ENCODE measurements around the gene RHOBTB1. TPM values are rescaled to one million over a fixed set of nuclear protein-coding genes. Genes with fewer than 3 reads are reported as not detected.

The RHOBTB1 gene
- total RNA-seq, 1 experiment from 2014 or later = 2.5 TPM

GRCh38 chr10:60955316-60955715 lies 11.3 kb upstream of the RHOBTB1 start:
- Histone ChIP-seq H3K27ac (ENCODE audit: insufficient read length, low read depth, low read length) (no peak overlapping the region), H3K9ac (ENCODE audit: extremely low read depth, insufficient read length, low read length) (no peak overlapping the region), H3K14ac (ENCODE audit: insufficient read depth, low read length) (no peak overlapping the region), H4K91ac (ENCODE audit: insufficient read length, low read depth, low read length) (no peak overlapping the region), H3T11ph (ENCODE audit: low read length) (no peak overlapping the region), H4K20me1 (ENCODE audit: control insufficient read depth, insufficient read depth, insufficient read length) (no peaks in the 10 kb centered on the region), H2AK5ac (ENCODE audit: insufficient read length, low read length) (no peak overlapping the region), H2BK5ac (ENCODE audit: insufficient read length, low read length) (no peak overlapping the region), H3K18ac (ENCODE audit: insufficient read length, low read depth, low read length) (no peak overlapping the region), H3K4me1 (ENCODE audit: insufficient read depth, low read length) (no peaks in the 10 kb centered on the region), H3K56ac (ENCODE audit: insufficient read length, low read depth, low read length) (no peak overlapping the region), H3K23me2 (ENCODE audit: insufficient read length, low read depth, low read length, poor library complexity, severe bottlenecking) (no peaks in the 10 kb centered on the region), H3K4me2 (ENCODE audit: insufficient read depth, insufficient read length, low read length) (no peak overlapping the region), H3K79me1 (ENCODE audit: insufficient read depth, low read depth, low read length, poor library complexity, severe bottlenecking) (no peaks in the 10 kb centered on the region), H3K9me3 (ENCODE audit: control insufficient read depth, low read depth, low read length) (no peaks in the 10 kb centered on the region), H3K27me3 (ENCODE audit: insufficient read depth, low read length) (no peaks in the 10 kb centered on the region), H4K8ac (replicated peaks; ENCODE audit: insufficient read length, low read depth, low read length) (no peak overlapping the region), H2AFZ (ENCODE audit: low read length) (no peak overlapping the region), H3K4ac (ENCODE audit: low read depth, low read length) (no peak overlapping the region), H2BK12ac (ENCODE audit: insufficient read length, low read depth, low read length) (no peak overlapping the region), H2BK20ac (ENCODE audit: low read depth, low read length, poor library complexity, severe bottlenecking) (no peak overlapping the region), H4K5ac (ENCODE audit: insufficient read length, low read depth, low read length) (no peak overlapping the region), H3K23ac (ENCODE audit: insufficient read length, low read depth, low read length) (no peak overlapping the region), H3K79me2 (ENCODE audit: insufficient read depth, low read length) (no peaks in the 10 kb centered on the region), H2BK120ac (ENCODE audit: low read depth, low read length, poor library complexity, severe bottlenecking) (no peak overlapping the region), H2BK15ac (ENCODE audit: low read depth, low read length) (no peak overlapping the region)
- H3K36me3 Mint-ChIP-seq (ENCODE audit: insufficient read depth in 1 of 3, low read depth in 3 of 3) = no peaks in the 10 kb centered on the region
- H3K9me3 Mint-ChIP-seq = no peaks in the 10 kb centered on the region
- H3K4me1 Mint-ChIP-seq = no peaks in the 10 kb centered on the region
- H3K27ac Mint-ChIP-seq = no peak overlapping the region
- TF ChIP-seq CTCF (conservative IDR thresholded peaks at IDR 0.05) = no peak
- no peak for DNase-seq
- H3K4me3 Mint-ChIP-seq = no peak overlapping the region
- no peaks in the 10 kb centered on the region for H3K27me3 Mint-ChIP-seq (ENCODE audit: low read depth)

Measured in H9 (cell line).